LNCaP clone FGC (cell line): ENCODE measurements around the gene KCNC3.

Source experiments
- DNase-seq: peaks from one replicate; pipeline ENCODE4 v3.0.0-alpha.2; 2011; ENCODE audit warnings: low read depth
- H3K4me3 ChIP-seq: 2 replicates; pipeline ENCODE4 v1.5.1; 2011; ENCODE audit warnings: mild to moderate bottlenecking, low read depth, low read length, control low read depth
- TF ChIP-seq, protein P1 (sequence below): IDR thresholded peaks from 2 replicates; pipeline ENCODE4 v1.5.1; 2012; ENCODE audit warnings: mild to moderate bottlenecking; ENCODE audit not compliant: control insufficient read depth, insufficient read depth; ENCODE audit errors: extremely low read depth

The KCNC3 gene

DNA sequence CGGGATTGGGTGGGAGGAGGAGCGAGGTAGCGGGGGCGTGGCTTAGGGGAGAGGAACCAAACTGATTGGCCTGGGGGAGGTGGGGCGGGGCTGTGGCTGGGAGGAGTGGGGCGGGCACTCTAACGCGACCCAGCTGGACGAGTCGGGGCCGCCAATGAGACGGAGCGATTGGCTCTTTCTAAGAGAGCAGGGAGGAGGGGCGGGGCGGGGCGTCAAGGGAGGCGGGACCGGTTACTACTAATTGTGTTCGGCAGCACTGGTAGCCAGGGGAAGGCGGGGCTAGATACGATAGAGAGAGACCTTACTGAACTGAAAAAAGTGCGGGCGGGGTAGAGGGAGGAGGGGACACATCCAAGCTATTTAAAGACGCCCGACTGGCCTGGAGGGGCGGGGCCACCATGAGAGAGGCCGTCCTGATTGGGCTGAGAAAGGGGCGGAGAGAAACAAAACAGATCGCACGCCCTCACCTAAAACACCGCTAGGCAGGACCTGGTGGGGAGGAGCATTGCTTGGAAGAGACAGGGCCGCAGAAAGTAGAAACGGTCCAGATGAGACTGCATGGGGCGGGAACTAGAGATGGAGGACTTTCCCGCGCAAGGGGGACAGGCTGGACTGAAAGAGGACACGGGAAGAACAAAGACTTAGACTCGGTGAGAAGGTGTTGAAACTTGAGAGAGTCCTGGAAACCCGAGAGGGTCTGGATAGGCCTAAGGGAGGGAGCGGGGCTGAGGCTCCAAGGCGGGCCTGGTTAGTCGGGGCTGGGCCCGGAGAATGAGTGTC, at the start of gene KCNC3:
KCNC3 (minus strand) TSS at position 232 of the 780 bp plus-strand sequence. CDS start 295 bp downstream, outside the sequence.
- TF ChIP-seq, protein P1, sequence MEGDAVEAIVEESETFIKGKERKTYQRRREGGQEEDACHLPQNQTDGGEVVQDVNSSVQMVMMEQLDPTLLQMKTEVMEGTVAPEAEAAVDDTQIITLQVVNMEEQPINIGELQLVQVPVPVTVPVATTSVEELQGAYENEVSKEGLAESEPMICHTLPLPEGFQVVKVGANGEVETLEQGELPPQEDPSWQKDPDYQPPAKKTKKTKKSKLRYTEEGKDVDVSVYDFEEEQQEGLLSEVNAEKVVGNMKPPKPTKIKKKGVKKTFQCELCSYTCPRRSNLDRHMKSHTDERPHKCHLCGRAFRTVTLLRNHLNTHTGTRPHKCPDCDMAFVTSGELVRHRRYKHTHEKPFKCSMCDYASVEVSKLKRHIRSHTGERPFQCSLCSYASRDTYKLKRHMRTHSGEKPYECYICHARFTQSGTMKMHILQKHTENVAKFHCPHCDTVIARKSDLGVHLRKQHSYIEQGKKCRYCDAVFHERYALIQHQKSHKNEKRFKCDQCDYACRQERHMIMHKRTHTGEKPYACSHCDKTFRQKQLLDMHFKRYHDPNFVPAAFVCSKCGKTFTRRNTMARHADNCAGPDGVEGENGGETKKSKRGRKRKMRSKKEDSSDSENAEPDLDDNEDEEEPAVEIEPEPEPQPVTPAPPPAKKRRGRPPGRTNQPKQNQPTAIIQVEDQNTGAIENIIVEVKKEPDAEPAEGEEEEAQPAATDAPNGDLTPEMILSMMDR = no peak
- DNase-seq = peak; percentile 96
- H3K4me3 ChIP-seq = peak within 1 kb of the TSS; percentile 49

- DNase-seq = no peak
- no peak overlapping the region for H3K4me3 ChIP-seq
- TF ChIP-seq, protein P1 = no peak
Observed at GRCh38 chr19:50378863-50379236, 49.7 kb upstream of the KCNC3 start.

DNA sequence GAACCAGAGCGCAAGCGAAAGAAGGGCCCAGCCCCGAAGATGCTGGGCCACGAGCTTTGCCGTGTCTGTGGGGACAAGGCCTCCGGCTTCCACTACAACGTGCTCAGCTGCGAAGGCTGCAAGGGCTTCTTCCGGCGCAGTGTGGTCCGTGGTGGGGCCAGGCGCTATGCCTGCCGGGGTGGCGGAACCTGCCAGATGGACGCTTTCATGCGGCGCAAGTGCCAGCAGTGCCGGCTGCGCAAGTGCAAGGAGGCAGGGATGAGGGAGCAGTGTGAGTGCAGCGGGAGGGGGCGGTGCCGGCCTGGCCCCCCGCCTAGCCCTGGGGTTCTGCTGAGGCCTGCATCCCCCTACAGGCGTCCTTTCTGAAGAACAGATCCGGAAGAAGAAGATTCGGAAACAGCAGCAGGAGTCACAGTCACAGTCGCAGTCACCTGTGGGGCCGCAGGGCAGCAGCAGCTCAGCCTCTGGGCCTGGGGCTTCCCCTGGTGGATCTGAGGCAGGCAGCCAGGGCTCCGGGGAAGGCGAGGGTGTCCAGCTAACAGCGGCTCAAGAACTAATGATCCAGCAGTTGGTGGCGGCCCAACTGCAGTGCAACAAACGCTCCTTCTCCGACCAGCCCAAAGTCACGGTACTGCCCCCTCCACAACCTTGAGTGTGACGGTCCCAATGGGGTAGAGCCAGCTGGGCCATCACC, 49.1 kb upstream of the KCNC3 start:
- TF ChIP-seq, protein P1 = no peak
- no peak for DNase-seq

DNA sequence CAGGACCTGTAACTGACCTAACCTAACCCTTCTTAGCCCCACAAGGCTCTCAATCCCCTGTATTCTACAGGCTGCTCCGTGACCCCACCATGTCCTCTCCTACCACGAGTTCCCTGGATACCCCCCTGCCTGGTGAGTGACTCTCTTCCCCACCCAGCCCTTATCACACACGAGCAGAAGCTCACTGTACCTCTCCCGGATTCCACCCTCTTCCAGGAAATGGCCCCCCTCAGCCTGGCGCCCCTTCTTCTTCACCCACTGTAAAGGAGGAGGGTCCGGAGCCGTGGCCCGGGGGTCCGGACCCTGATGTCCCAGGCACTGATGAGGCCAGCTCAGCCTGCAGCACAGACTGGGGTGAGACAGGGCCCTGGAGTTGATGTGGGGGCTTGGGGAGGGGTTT, 48.3 kb upstream of the KCNC3 start:
- DNase-seq = no peak
- H3K4me3 ChIP-seq = no peak overlapping the region
- TF ChIP-seq, protein P1 = no peak

More for the DNA sequence above, 49.1 kb upstream of the KCNC3 start:
- no peak overlapping the region for H3K4me3 ChIP-seq

GRCh38 chr19:50377051-50377461, 47.9 kb upstream of the KCNC3 start:
- no peak for DNase-seq
- TF ChIP-seq, protein P1 = no peak
- H3K4me3 ChIP-seq = peak overlapping the region; percentile 44

DNA sequence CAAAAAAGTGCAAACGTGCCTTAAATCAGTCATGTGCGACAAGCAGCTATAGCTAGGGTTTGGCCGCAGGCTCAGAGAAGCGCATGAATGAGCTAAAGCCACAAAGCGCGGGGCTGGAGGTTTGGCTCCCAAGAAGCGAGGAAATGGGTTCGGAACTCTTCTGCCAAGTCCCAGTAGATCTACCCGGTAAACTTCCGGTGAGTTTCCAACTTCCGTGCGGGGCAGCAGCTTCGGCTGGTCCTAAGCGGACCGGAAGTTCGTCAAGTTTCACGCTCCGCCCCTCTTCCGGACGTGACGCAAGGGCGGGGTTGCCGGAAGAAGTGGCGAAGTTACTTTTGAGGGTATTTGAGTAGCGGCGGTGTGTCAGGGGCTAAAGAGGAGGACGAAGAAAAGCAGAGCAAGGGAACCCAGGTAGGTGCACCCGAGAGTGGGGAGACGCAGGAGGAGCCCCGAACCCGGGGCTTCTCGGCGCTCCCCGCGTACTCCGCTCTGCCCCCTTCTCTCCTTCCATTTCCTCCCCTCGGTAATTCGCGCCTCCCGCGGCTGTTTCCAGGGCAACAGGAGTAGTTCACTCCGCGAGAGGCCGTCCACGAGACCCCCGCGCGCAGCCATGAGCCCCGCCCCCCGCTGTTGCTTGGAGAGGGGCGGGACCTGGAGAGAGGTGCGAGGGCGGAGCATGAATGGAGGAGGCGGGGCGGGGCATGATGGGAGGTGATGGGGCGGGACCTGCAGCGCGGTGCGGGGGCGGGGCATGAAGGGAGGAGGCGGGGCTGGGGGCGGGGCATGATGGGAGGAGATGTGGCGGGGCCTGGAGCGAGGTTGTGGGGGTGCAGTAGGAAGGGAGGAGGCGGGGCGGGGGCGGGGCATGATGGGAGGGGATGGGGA, 47.2 kb upstream of the KCNC3 start, which contains the start of gene NR1H2:
NR1H2 (plus strand) TSS at position 292 of the 885 bp plus-strand sequence. CDS start 1,149 bp downstream, outside the sequence.
- peak within 1 kb of the TSS; percentile 93 for H3K4me3 ChIP-seq
- DNase-seq = peak; percentile 96
- TF ChIP-seq, protein P1 = no peak
